Spleen (tissue), 7 donors: ENCODE results near the gene CRLF1.

Experiments used
- POLR2A ChIP-seq, 3 donors: fragments of 450-650 bp; IDR thresholded peaks; one replicate each; pipeline ENCODE4 v1.5.1; 2017; ENCODE audit warnings: antibody characterized with exemption in 3 of 3, mild to moderate bottlenecking in 1 of 3
- TF ChIP-seq, protein P1 (sequence below), 11 experiments: fragments of 200-600 bp in 7 of 11; fragments of 450-650 bp in 4 of 11; sonication (generic) in 4 of 11; IDR thresholded peaks in 8 of 11; conservative IDR thresholded peaks in 3 of 11; 1 replicate in 7 of 11; 2 replicates in 4 of 11; pipeline versions ENCODE4 v1.4.0 to v1.8.0; 2016 to 2021; ENCODE audit warnings: antibody characterized with exemption in 11 of 11, inconsistent platforms in 4 of 11, mild to moderate bottlenecking in 1 of 11
- donor health status: DM: no; HTN: no; CAD: no; lungs with moderate emphysema.
- donor health status: DM: no; HTN: no; CAD: no.
- donor health status: DM: no; HTN: no; CAD: no.

DNA sequence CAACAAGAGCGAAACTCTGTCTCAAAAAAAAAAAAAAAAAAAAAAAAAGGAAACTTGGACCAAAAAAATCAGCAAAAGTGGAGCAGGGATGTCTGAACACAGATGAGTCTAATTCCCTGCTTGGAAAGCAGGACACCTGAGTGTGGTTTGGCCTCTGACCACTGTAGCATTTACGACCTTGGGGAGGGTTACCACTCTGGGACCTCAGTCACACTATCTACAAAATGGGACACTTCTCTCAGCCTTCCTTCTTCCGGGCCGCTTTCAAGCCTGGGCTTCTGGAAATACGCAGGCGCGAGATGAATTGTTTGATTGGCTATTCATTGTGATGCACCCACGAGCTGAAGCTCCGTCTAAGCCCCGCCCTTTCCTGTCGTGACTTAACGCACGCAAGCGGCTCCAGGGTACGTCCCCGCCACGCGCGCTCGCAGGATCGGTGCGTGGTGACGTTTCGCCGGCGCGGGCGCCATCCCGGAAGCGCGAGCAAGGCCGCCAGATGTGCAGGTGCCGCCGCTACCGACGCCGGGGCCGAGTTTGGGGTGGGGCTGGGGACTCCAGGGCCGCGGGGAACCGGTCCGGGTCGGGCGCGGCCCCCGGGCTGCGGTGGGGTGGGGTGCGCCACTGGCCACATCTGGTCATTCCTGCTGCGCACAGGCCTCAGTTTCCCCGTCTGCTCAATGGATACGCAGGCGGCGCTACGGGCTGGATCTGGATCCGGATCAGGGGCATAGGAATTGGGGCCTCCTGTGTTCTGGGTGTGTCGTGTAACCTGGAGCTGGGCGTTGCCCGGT is 49.0 kb downstream of the CRLF1 start, which contains the start of gene KXD1:
- TF ChIP-seq, protein P1, sequence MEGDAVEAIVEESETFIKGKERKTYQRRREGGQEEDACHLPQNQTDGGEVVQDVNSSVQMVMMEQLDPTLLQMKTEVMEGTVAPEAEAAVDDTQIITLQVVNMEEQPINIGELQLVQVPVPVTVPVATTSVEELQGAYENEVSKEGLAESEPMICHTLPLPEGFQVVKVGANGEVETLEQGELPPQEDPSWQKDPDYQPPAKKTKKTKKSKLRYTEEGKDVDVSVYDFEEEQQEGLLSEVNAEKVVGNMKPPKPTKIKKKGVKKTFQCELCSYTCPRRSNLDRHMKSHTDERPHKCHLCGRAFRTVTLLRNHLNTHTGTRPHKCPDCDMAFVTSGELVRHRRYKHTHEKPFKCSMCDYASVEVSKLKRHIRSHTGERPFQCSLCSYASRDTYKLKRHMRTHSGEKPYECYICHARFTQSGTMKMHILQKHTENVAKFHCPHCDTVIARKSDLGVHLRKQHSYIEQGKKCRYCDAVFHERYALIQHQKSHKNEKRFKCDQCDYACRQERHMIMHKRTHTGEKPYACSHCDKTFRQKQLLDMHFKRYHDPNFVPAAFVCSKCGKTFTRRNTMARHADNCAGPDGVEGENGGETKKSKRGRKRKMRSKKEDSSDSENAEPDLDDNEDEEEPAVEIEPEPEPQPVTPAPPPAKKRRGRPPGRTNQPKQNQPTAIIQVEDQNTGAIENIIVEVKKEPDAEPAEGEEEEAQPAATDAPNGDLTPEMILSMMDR (IDR thresholded peaks at IDR 0.05 in 8 of 11, conservative IDR thresholded peaks at IDR 0.05 in 3 of 11), result peak in 3 of 11 experiments; percentile 18 to 33 (median 32)
- peak in 1 of 3 donors; percentile 49 for TF ChIP-seq POLR2A (IDR thresholded peaks at IDR 0.05)
